IMR-90 (cell line): Measurements from ENCODE around the gene ELP2. TPM values are rescaled to one million over a fixed set of nuclear protein-coding genes. Genes with fewer than 3 reads are reported as not detected.

Experiments used
- ATAC-seq: fragments of 200-7000 bp; cut with Tn5 transposase; 2 replicates; pipeline ENCODE4 v1.9.1; 2020; ENCODE audit warnings: low read depth, mild to moderate bottlenecking, moderate library complexity
- BruUV-seq: library from RNA; stranded (reverse); fragments of 400-500 nt; replicated peaks from 2 replicates; lab custom pipeline; 2021; lab: Mats Ljungman, UMichigan
- CTCF ChIA-PET: fragments of 300-600 bp; formaldehyde crosslinking; extraction: SDS; loops from one replicate; lab custom pipeline; 2021; ENCODE audit warnings: antibody characterized with exemption; lab: Yijun Ruan, JAX
- POLR2A ChIA-PET: fragments of 300-600 bp; sonication (Branson Sonifier 250); formaldehyde crosslinking; loops from one replicate; lab custom pipeline; 2022; ENCODE audit warnings: antibody characterized with exemption; ENCODE audit not compliant: unreplicated experiment; lab: Charles Lee
- DNase-seq: peaks from one replicate; pipeline ENCODE4 v3.0.0; 2013
- H2AFZ ChIP-seq: replicated peaks from 2 replicates; pipeline ENCODE3; 2013; ENCODE audit warnings: low read length, mild to moderate bottlenecking; ENCODE audit not compliant: poor library complexity
- H2AK5ac ChIP-seq: 2 replicates; pipeline ENCODE4 v1.6.1; 2013; ENCODE audit warnings: low read depth, low read length, inconsistent platforms
- H2AK9ac ChIP-seq: replicated peaks from 2 replicates; pipeline ENCODE3; 2013; ENCODE audit warnings: mild to moderate bottlenecking, low read depth, low read length, moderate library complexity; ENCODE audit not compliant: poor library complexity
- H2BK120ac ChIP-seq: 2 replicates; pipeline ENCODE4 v1.6.1; 2013; ENCODE audit warnings: low read depth, low read length, inconsistent platforms
- H2BK15ac ChIP-seq: 3 replicates; pipeline ENCODE4 v1.6.1; 2013; ENCODE audit warnings: low read depth, low read length, inconsistent platforms
- H2BK20ac ChIP-seq: 2 replicates; pipeline ENCODE4 v1.6.1; 2013; ENCODE audit warnings: low read depth, mild to moderate bottlenecking, inconsistent platforms, low read length, moderate library complexity
- H2BK5ac ChIP-seq: 2 replicates; pipeline ENCODE4 v1.6.1; 2013; ENCODE audit warnings: mild to moderate bottlenecking, low read depth, low read length, inconsistent platforms; ENCODE audit not compliant: poor library complexity, severe bottlenecking
- H3K14ac ChIP-seq: replicated peaks from 2 replicates; pipeline ENCODE4 v1.6.1; 2013; ENCODE audit warnings: low read depth, low read length, inconsistent platforms
- H3K18ac ChIP-seq: 2 replicates; pipeline ENCODE4 v1.6.1; 2013; ENCODE audit warnings: low read depth, low read length, control low read depth
- H3K23ac ChIP-seq: 2 replicates; pipeline ENCODE4 v1.6.1; 2013; ENCODE audit warnings: low read depth, low read length, inconsistent platforms
- H3K27ac ChIP-seq: 2 replicates; pipeline ENCODE4 v1.5.1; 2013; ENCODE audit warnings: mild to moderate bottlenecking, control low read depth, low read length; ENCODE audit not compliant: insufficient read depth
- H3K27me3 ChIP-seq: 2 replicates; pipeline ENCODE4 v1.6.1; 2013; ENCODE audit warnings: low read length; ENCODE audit not compliant: control insufficient read depth, insufficient read depth
- H3K36me3 ChIP-seq: 2 replicates; pipeline ENCODE4 v1.6.1; 2013; ENCODE audit warnings: low read length, mixed read lengths; ENCODE audit not compliant: control insufficient read depth, insufficient read depth
- H3K4ac ChIP-seq: 2 replicates; pipeline ENCODE4 v1.6.1; 2013; ENCODE audit warnings: low read depth, low read length, inconsistent platforms
- H3K4me1 ChIP-seq: 2 replicates; pipeline ENCODE4 v1.6.1; 2013; ENCODE audit warnings: low read length, mixed read lengths; ENCODE audit not compliant: control insufficient read depth, insufficient read depth
- H3K4me2 ChIP-seq: 2 replicates; pipeline ENCODE4 v1.6.1; 2013; ENCODE audit warnings: low read depth, mild to moderate bottlenecking, control low read depth, low read length, moderate library complexity
- H3K4me3 ChIP-seq: 2 replicates; pipeline ENCODE4 v1.5.1; 2013; ENCODE audit warnings: low read depth, mild to moderate bottlenecking, control low read depth, low read length, moderate library complexity; ENCODE audit not compliant: insufficient read depth
- H3K56ac ChIP-seq: 2 replicates; pipeline ENCODE4 v1.6.1; 2013; ENCODE audit warnings: low read length, inconsistent platforms; ENCODE audit not compliant: insufficient read depth; ENCODE audit errors: extremely low read depth
- H3K79me1 ChIP-seq, 2 experiments: 2 replicates each; pipeline ENCODE4 v1.6.1; 2013; ENCODE audit warnings: low read length in 2 of 2, inconsistent platforms in 1 of 2, low read depth in 1 of 2
- H3K9ac ChIP-seq: 2 replicates; pipeline ENCODE4 v1.6.1; 2013; ENCODE audit warnings: low read depth, low read length, control low read depth
- H3K9me1 ChIP-seq: 2 replicates; pipeline ENCODE4 v1.6.1; 2013; ENCODE audit warnings: low read length, inconsistent platforms; ENCODE audit not compliant: insufficient read depth
- H3K9me3 ChIP-seq: 2 replicates; pipeline ENCODE4 v1.6.1; 2013; ENCODE audit warnings: low read length; ENCODE audit not compliant: control insufficient read depth, insufficient read depth
- H4K20me1 ChIP-seq: 2 replicates; pipeline ENCODE4 v1.6.1; 2013; ENCODE audit warnings: low read length, inconsistent platforms; ENCODE audit not compliant: insufficient read depth
- H4K5ac ChIP-seq: 2 replicates; pipeline ENCODE4 v1.6.1; 2013; ENCODE audit warnings: mild to moderate bottlenecking, low read depth, low read length, control low read depth
- H4K8ac ChIP-seq, 2 experiments: 2 replicates each; pipeline ENCODE4 v1.6.1; 2013; ENCODE audit warnings: low read depth in 2 of 2, low read length in 2 of 2, control low read depth in 1 of 2, inconsistent platforms in 1 of 2
- H4K91ac ChIP-seq: 2 replicates; pipeline ENCODE4 v1.6.1; 2013; ENCODE audit warnings: low read depth, low read length, inconsistent platforms; ENCODE audit not compliant: insufficient read depth
- CEBPB ChIP-seq: IDR thresholded peaks from 2 replicates; pipeline ENCODE4 v1.6.1; 2012; ENCODE audit warnings: low read depth, low read length, improper control_type of control experiment
- CHD1 ChIP-seq: IDR thresholded peaks from 2 replicates; pipeline ENCODE4 v1.6.1; 2012; ENCODE audit warnings: low read depth, low read length, improper control_type of control experiment
- CTCF ChIP-seq: conservative IDR thresholded peaks from 2 replicates; pipeline ENCODE4 v1.5.1; 2012; ENCODE audit warnings: mild to moderate bottlenecking, low read depth, low read length, improper control_type of control experiment
- ELK1 ChIP-seq: fragments of 150-350 bp; IDR thresholded peaks from 2 replicates; pipeline ENCODE4 v1.6.1; 2016; ENCODE audit warnings: low read depth, mild to moderate bottlenecking, low read length, moderate library complexity, borderline replicate concordance
- MAZ ChIP-seq: IDR thresholded peaks from 2 replicates; pipeline ENCODE4 v1.6.1; 2012; ENCODE audit warnings: low read depth, mild to moderate bottlenecking, low read length, improper control_type of control experiment, moderate library complexity, borderline replicate concordance
- NFE2L2 ChIP-seq: fragments of 150-350 bp; IDR thresholded peaks from 2 replicates; pipeline ENCODE4 v1.6.1; 2016; ENCODE audit warnings: low read depth, mild to moderate bottlenecking, low read length
- RAD21 ChIP-seq: IDR thresholded peaks from 2 replicates; pipeline ENCODE4 v1.6.1; 2012; ENCODE audit warnings: low read length, improper control_type of control experiment
- RCOR1 ChIP-seq: IDR thresholded peaks from 2 replicates; pipeline ENCODE4 v1.6.1; 2012; ENCODE audit warnings: mild to moderate bottlenecking, low read length, improper control_type of control experiment; ENCODE audit not compliant: insufficient replicate concordance
- RFX5 ChIP-seq: IDR thresholded peaks from 2 replicates; pipeline ENCODE4 v1.8.0; 2012; ENCODE audit warnings: low read depth, mild to moderate bottlenecking, low read length, moderate library complexity
- WGBS, 2 experiments: methylation state at CpG; one replicate each; pipeline versions ENCODE4 v1.1.5 to v1.1.7; 2013; ENCODE audit warnings: missing lambda C conversion rate in 2 of 2; ENCODE audit not compliant: insufficient read length in 1 of 2; ENCODE audit errors: extremely low coverage in 2 of 2; 5-methylcytosine and 5-hydroxymethylcytosine counted together
- dilution Hi-C: fragments of 300-500 bp; cut with HindIII; formaldehyde crosslinking; loops from one replicate; pipeline ENCODE4 v1.14.3; 2018; ENCODE audit warnings: low sequenced_read_pairs; ENCODE audit not compliant: unreplicated experiment
- in situ Hi-C: fragments of 300-500 bp; cut with MboI; formaldehyde crosslinking; loops from 3 replicates; pipeline ENCODE4 v1.14.3; 2019; ENCODE audit warnings: low sequenced_read_pairs, inconsistent platforms, mixed read lengths
- intact Hi-C: fragments of 100-400 bp; cut with micrococcal nuclease; formaldehyde crosslinking; loops from 2 replicates; pipeline ENCODE4 v1.10.0; 2022
- polyA plus RNA-seq, 3 experiments: library from polyadenylated mRNA; depleted of rRNA; stranded (reverse); fragments of >200 nt; gene quantifications; 2 replicates each; pipeline ENCODE4 v1.2.3, GENCODE V29; 2012; ENCODE audit warnings: low replicate concordance in 1 of 3
- total RNA-seq: library from RNA; depleted of rRNA; stranded (reverse); fragments of >200 nt; gene quantifications from 2 replicates; pipeline ENCODE4 v1.2.3, GENCODE V29; 2012
- TF ChIP-seq, protein P1 (sequence below): fragments of 150-350 bp; IDR thresholded peaks from 2 replicates; pipeline ENCODE4 v1.6.1; 2017; ENCODE audit warnings: mild to moderate bottlenecking, antibody characterized with exemption, low read length, low read depth

Gene ELP2
- total and polyA plus RNA-seq, 2 of the 4 experiments (the other 2 are of a cell fraction): 48.1 to 161 TPM

GRCh38 chr18:36177913-36178312 lies 48.2 kb downstream of the ELP2 start:
- Histone ChIP-seq H3K4me2 (no peak overlapping the region), H3K56ac (no peak overlapping the region), H3K4me3 (no peak overlapping the region), H3K9me1 (peaks cover 15% of the 10 kb centered on the region), H2AFZ (no peak overlapping the region), H3K4ac (no peak overlapping the region), H3K14ac (no peak overlapping the region), H4K91ac (no peak overlapping the region), H2BK5ac (peak overlapping the region; percentile 12), H3K36me3 (peaks cover 14% of the 10 kb centered on the region), H2BK20ac (no peak overlapping the region), H3K27me3 (no peaks in the 10 kb centered on the region), H3K9ac (no peak overlapping the region), H3K27ac (peak overlapping the region; percentile 45; the same call in 1 of the 2 replicates), H3K18ac (peak overlapping the region; percentile 52; the same call in 1 of the 2 replicates), H4K8ac (no peak overlapping the region), H3K4me1 (peaks cover 10% of the 10 kb centered on the region), H2AK9ac (no peak overlapping the region), H4K5ac (peak overlapping the region; percentile 61), H3K23ac (no peak overlapping the region), H2BK120ac (no peak overlapping the region), H3K9me3 (no peaks in the 10 kb centered on the region), H2BK15ac (no peak overlapping the region), H3K79me1 (peaks cover 0 to 5% of the 10 kb centered on the region in 2 experiments; a peak in 2 of 4 replicates), H4K20me1 (peaks cover 4% of the 10 kb centered on the region; the same call in 1 of the 2 replicates), H2AK5ac (no peak overlapping the region)
- ChIA-PET POLR2A (no interaction called here), CTCF (no interaction called here)
- TF ChIP-seq RAD21: no peak
- no peak for TF ChIP-seq RFX5
- no peak for TF ChIP-seq RCOR1
- no peak for TF ChIP-seq MAZ
- TF ChIP-seq, protein P1, sequence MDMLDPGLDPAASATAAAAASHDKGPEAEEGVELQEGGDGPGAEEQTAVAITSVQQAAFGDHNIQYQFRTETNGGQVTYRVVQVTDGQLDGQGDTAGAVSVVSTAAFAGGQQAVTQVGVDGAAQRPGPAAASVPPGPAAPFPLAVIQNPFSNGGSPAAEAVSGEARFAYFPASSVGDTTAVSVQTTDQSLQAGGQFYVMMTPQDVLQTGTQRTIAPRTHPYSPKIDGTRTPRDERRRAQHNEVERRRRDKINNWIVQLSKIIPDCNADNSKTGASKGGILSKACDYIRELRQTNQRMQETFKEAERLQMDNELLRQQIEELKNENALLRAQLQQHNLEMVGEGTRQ: no peak
- TF ChIP-seq CHD1: no peak
- TF ChIP-seq CEBPB: no peak
- no peak for TF ChIP-seq ELK1
- no peak for TF ChIP-seq NFE2L2
- TF ChIP-seq CTCF: no peak
- DNase-seq (no peak), ATAC-seq (no peak)
- no TSS peak for BruUV-seq
- dilution Hi-C loops: no loop called here
- intact Hi-C loops: no loop called here
- no CpG with 5 or more reads among the region's 3 CpGs for WGBS, 2 experiments
- in situ Hi-C loops: no loop called here
